HEK293 (cell line): Measurements from ENCODE around the gene CDCA3.

ENCODE experiments used
- INSM2 ChIP-seq: fragments of 450-650 bp; formaldehyde crosslinking; IDR thresholded peaks from 2 replicates; pipeline ENCODE4 v1.5.1; 2016; ENCODE audit warnings: missing biosample characterization, missing genetic modification characterization
- REPIN1 ChIP-seq: fragments of 450-650 bp; formaldehyde crosslinking; IDR thresholded peaks from 2 replicates; pipeline ENCODE4 v1.5.1; 2017; ENCODE audit warnings: missing biosample characterization, missing genetic modification characterization, low read depth
- SCRT1 ChIP-seq: fragments of 450-650 bp; formaldehyde crosslinking; IDR thresholded peaks from 2 replicates; pipeline ENCODE4 v1.5.1; 2016; ENCODE audit warnings: missing biosample characterization, missing genetic modification characterization, borderline replicate concordance
- SETDB1 ChIP-seq: IDR thresholded peaks from one replicate; pipeline ENCODE4 v1.6.1; 2017; ENCODE audit warnings: mild to moderate bottlenecking, low read length, moderate library complexity, mixed read lengths; ENCODE audit not compliant: insufficient read length
- SP3 ChIP-seq: fragments of 450-650 bp; formaldehyde crosslinking; IDR thresholded peaks from 2 replicates; pipeline ENCODE4 v1.5.1; 2016; ENCODE audit warnings: missing biosample characterization, missing genetic modification characterization
- YY1 ChIP-seq: fragments of 450-650 bp; formaldehyde crosslinking; IDR thresholded peaks from 2 replicates; pipeline ENCODE4 v1.5.1; 2018; ENCODE audit warnings: missing biosample characterization, missing genetic modification characterization
- ZBTB26 ChIP-seq: fragments of 450-650 bp; formaldehyde crosslinking; optimal IDR thresholded peaks from 2 replicates; pipeline ENCODE3; 2016; ENCODE audit warnings: missing biosample characterization, mild to moderate bottlenecking, missing genetic modification characterization
- ZBTB8A ChIP-seq: fragments of 450-650 bp; formaldehyde crosslinking; IDR thresholded peaks from 2 replicates; pipeline ENCODE4 v1.5.1; 2016; ENCODE audit warnings: missing biosample characterization, missing genetic modification characterization
- ZEB2 ChIP-seq: fragments of 450-650 bp; formaldehyde crosslinking; IDR thresholded peaks from 2 replicates; pipeline ENCODE4 v1.5.1; 2016; ENCODE audit warnings: missing biosample characterization, missing genetic modification characterization
- ZFHX2 ChIP-seq: fragments of 450-650 bp; formaldehyde crosslinking; conservative IDR thresholded peaks from 2 replicates; pipeline ENCODE4 v1.5.1; 2016; ENCODE audit warnings: missing biosample characterization, missing genetic modification characterization
- ZIC2 ChIP-seq: fragments of 450-650 bp; formaldehyde crosslinking; IDR thresholded peaks from 2 replicates; pipeline ENCODE4 v1.5.1; 2016; ENCODE audit warnings: missing biosample characterization, missing genetic modification characterization
- ZNF132 ChIP-seq: fragments of 450-650 bp; formaldehyde crosslinking; IDR thresholded peaks from 2 replicates; pipeline ENCODE4 v1.5.1; 2017; ENCODE audit warnings: missing biosample characterization, missing genetic modification characterization, borderline replicate concordance
- ZNF140 ChIP-seq: fragments of 450-650 bp; formaldehyde crosslinking; IDR thresholded peaks from 2 replicates; pipeline ENCODE4 v1.5.1; 2016; ENCODE audit warnings: missing biosample characterization, missing genetic modification characterization
- ZNF146 ChIP-seq: fragments of 450-650 bp; formaldehyde crosslinking; IDR thresholded peaks from 2 replicates; pipeline ENCODE4 v1.5.1; 2016; ENCODE audit warnings: missing biosample characterization, missing genetic modification characterization
- ZNF2 ChIP-seq: fragments of 450-650 bp; formaldehyde crosslinking; IDR thresholded peaks from 2 replicates; pipeline ENCODE4 v1.5.1; 2016; ENCODE audit warnings: missing biosample characterization, missing genetic modification characterization
- ZNF221 ChIP-seq: fragments of 450-650 bp; formaldehyde crosslinking; IDR thresholded peaks from 2 replicates; pipeline ENCODE4 v1.5.1; 2017; ENCODE audit warnings: missing biosample characterization, missing genetic modification characterization, borderline replicate concordance
- ZNF274 ChIP-seq, 2 experiments: fragments of 200-500 bp in 1 of 2; fragments of 450-650 bp in 1 of 2; sonication (Bioruptor generic) in 1 of 2; formaldehyde crosslinking in 1 of 2; IDR thresholded peaks; 2 replicates each; pipeline versions ENCODE4 v1.5.1 to v1.6.1; 2014 to 2016; ENCODE audit warnings: borderline replicate concordance in 1 of 2, inconsistent platforms in 1 of 2, low read length in 1 of 2, missing biosample characterization in 1 of 2, missing genetic modification characterization in 1 of 2
- ZNF341 ChIP-seq: fragments of 450-650 bp; formaldehyde crosslinking; IDR thresholded peaks from 2 replicates; pipeline ENCODE4; 2016; ENCODE audit warnings: low read depth, missing biosample characterization, missing genetic modification characterization
- ZNF416 ChIP-seq: fragments of 450-650 bp; formaldehyde crosslinking; IDR thresholded peaks from 2 replicates; pipeline ENCODE4 v1.5.1; 2016; ENCODE audit warnings: missing biosample characterization, missing genetic modification characterization
- ZNF488 ChIP-seq: fragments of 450-650 bp; formaldehyde crosslinking; IDR thresholded peaks from 2 replicates; pipeline ENCODE4 v1.5.1; 2016; ENCODE audit warnings: missing biosample characterization, missing genetic modification characterization
- ZNF610 ChIP-seq: fragments of 450-650 bp; formaldehyde crosslinking; IDR thresholded peaks from 2 replicates; pipeline ENCODE4 v1.5.1; 2016; ENCODE audit warnings: missing biosample characterization, missing genetic modification characterization, borderline replicate concordance
- ZNF626 ChIP-seq: fragments of 450-650 bp; sonication (Bioruptor Pico); formaldehyde crosslinking; IDR thresholded peaks from 2 replicates; pipeline ENCODE4 v1.5.1; 2018; ENCODE audit warnings: missing biosample characterization, missing genetic modification characterization, inconsistent platforms
- ZNF629 ChIP-seq: fragments of 450-650 bp; formaldehyde crosslinking; IDR thresholded peaks from 2 replicates; pipeline ENCODE4 v1.5.1; 2017; ENCODE audit warnings: missing biosample characterization, missing genetic modification characterization
- ZNF664 ChIP-seq: fragments of 450-650 bp; formaldehyde crosslinking; IDR thresholded peaks from 2 replicates; pipeline ENCODE4 v1.5.1; 2016; ENCODE audit warnings: missing biosample characterization, missing genetic modification characterization
- ZNF777 ChIP-seq: fragments of 450-650 bp; formaldehyde crosslinking; IDR thresholded peaks from 2 replicates; pipeline ENCODE4 v1.5.1; 2017; ENCODE audit warnings: missing biosample characterization, missing genetic modification characterization, borderline replicate concordance
- ZNF791 ChIP-seq: fragments of 450-650 bp; formaldehyde crosslinking; IDR thresholded peaks from 2 replicates; pipeline ENCODE4 v1.5.1; 2016; ENCODE audit warnings: missing biosample characterization, missing genetic modification characterization
- ZSCAN4 ChIP-seq: fragments of 450-650 bp; formaldehyde crosslinking; IDR thresholded peaks from 2 replicates; pipeline ENCODE4 v1.5.1; 2017; ENCODE audit warnings: missing biosample characterization, missing genetic modification characterization
- TF ChIP-seq, protein P1 (sequence below): fragments of 450-650 bp; formaldehyde crosslinking; IDR thresholded peaks from 2 replicates; pipeline ENCODE4 v1.5.1; 2016; ENCODE audit warnings: missing biosample characterization, missing genetic modification characterization
- TF ChIP-seq, protein P2 (sequence below): IDR thresholded peaks from 2 replicates; pipeline ENCODE4 v1.6.1; 2011; ENCODE audit warnings: mild to moderate bottlenecking, low read depth, low read length, borderline replicate concordance
- TF ChIP-seq, protein P3 (sequence below): fragments of 450-650 bp; formaldehyde crosslinking; IDR thresholded peaks from 2 replicates; pipeline ENCODE4 v1.5.1; 2016; ENCODE audit warnings: missing biosample characterization, missing genetic modification characterization

CDCA3 gene

GRCh38 chr12:6825398-6826124 is 25.5 kb downstream of the CDCA3 start (continued):
- no peak for TF ChIP-seq INSM2 (tag by site-specific recombination)
- no peak for TF ChIP-seq YY1 (tag by site-specific recombination)
- TF ChIP-seq, protein P1, sequence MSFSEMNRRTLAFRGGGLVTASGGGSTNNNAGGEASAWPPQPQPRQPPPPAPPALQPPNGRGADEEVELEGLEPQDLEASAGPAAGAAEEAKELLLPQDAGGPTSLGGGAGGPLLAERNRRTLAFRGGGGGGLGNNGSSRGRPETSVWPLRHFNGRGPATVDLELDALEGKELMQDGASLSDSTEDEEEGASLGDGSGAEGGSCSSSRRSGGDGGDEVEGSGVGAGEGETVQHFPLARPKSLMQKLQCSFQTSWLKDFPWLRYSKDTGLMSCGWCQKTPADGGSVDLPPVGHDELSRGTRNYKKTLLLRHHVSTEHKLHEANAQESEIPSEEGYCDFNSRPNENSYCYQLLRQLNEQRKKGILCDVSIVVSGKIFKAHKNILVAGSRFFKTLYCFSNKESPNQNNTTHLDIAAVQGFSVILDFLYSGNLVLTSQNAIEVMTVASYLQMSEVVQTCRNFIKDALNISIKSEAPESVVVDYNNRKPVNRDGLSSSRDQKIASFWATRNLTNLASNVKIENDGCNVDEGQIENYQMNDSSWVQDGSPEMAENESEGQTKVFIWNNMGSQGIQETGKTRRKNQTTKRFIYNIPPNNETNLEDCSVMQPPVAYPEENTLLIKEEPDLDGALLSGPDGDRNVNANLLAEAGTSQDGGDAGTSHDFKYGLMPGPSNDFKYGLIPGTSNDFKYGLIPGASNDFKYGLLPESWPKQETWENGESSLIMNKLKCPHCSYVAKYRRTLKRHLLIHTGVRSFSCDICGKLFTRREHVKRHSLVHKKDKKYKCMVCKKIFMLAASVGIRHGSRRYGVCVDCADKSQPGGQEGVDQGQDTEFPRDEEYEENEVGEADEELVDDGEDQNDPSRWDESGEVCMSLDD (tag by site-specific recombination), result no peak; the same call in 1 of the 2 replicates
- no peak for TF ChIP-seq ZNF140 (tag by site-specific recombination)
- no peak for TF ChIP-seq ZNF274 (IDR thresholded peaks at IDR 0.05; ENCODE audit: low read length)
- TF ChIP-seq ZNF274 (tag by site-specific recombination; IDR thresholded peaks at IDR 0.05; ENCODE audit: borderline replicate concordance), result no peak
- TF ChIP-seq ZEB2 (tag by site-specific recombination), result peak; percentile 36; the same call in 1 of the 2 replicates
- TF ChIP-seq ZNF416, result no peak
- TF ChIP-seq ZNF610 (tag by site-specific recombination), result peak; percentile 97
- peak; percentile 39; the same call in 1 of the 2 replicates for TF ChIP-seq ZNF777
- TF ChIP-seq ZNF146 (tag by site-specific recombination), result no peak
- TF ChIP-seq SP3 (tag by site-specific recombination), result no peak
- TF ChIP-seq SETDB1, result no peak
- no peak for TF ChIP-seq ZSCAN4 (tag by site-specific recombination)
- TF ChIP-seq, protein P2, sequence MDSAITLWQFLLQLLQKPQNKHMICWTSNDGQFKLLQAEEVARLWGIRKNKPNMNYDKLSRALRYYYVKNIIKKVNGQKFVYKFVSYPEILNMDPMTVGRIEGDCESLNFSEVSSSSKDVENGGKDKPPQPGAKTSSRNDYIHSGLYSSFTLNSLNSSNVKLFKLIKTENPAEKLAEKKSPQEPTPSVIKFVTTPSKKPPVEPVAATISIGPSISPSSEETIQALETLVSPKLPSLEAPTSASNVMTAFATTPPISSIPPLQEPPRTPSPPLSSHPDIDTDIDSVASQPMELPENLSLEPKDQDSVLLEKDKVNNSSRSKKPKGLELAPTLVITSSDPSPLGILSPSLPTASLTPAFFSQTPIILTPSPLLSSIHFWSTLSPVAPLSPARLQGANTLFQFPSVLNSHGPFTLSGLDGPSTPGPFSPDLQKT, result no peak
- TF ChIP-seq ZNF791 (tag by site-specific recombination), result no peak
- TF ChIP-seq ZBTB8A (tag by site-specific recombination), result no peak
- TF ChIP-seq ZNF221 (tag by site-specific recombination), result no peak
- TF ChIP-seq ZBTB26, result no peak
- no peak for TF ChIP-seq REPIN1 (tag by site-specific recombination)
- peak; percentile 81 for TF ChIP-seq ZIC2
- TF ChIP-seq ZNF626, result no peak
- TF ChIP-seq ZNF629 (tag by site-specific recombination), result peak; percentile 41; the same call in 1 of the 2 replicates
- TF ChIP-seq ZNF341 (tag by site-specific recombination), result no peak
- no peak for TF ChIP-seq ZNF132
- TF ChIP-seq ZNF664 (tag by site-specific recombination), result no peak
- no peak for TF ChIP-seq ZNF488 (tag by site-specific recombination)
- no peak for TF ChIP-seq ZNF2 (tag by site-specific recombination)
- TF ChIP-seq, protein P3, sequence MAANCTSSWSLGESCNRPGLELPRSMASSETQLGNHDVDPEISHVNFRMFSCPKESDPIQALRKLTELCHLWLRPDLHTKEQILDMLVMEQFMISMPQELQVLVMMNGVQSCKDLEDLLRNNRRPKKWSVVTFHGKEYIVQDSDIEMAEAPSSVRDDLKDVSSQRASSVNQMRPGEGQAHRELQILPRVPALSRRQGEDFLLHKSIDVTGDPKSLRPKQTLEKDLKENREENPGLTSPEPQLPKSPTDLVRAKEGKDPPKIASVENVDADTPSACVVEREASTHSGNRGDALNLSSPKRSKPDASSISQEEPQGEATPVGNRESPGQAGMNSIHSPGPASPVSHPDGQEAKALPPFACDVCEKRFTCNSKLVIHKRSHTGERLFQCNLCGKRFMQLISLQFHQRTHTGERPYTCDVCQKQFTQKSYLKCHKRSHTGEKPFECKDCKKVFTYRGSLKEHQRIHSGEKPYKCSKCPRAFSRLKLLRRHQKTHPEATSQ, result no peak
- no peak for TF ChIP-seq SCRT1 (tag by site-specific recombination)
- TF ChIP-seq ZFHX2 (tag by site-specific recombination), result peak; percentile 11
